K562 (cell line): ENCODE results near the gene UCN. TPM values are rescaled to one million over a fixed set of nuclear protein-coding genes. Genes with fewer than 3 reads are reported as not detected.
A peak's percentile ranks its signal among the peaks of the same experiment; 100 is the strongest.

Source experiments
- CBX1 ChIP-seq: sonication (generic); IDR thresholded peaks from 2 replicates; pipeline ENCODE4 v1.6.1; 2016; ENCODE audit warnings: antibody characterized with exemption, low read depth, mild to moderate bottlenecking
- KAT7 ChIP-seq: sonication (generic); formaldehyde crosslinking; IDR thresholded peaks from 2 replicates; pipeline ENCODE4 v1.8.0; 2022; ENCODE audit warnings: missing genetic modification reagents, mild to moderate bottlenecking, borderline replicate concordance
- MYBL2 ChIP-seq, 2 experiments: fragments of 450-650 bp in 1 of 2; sonication (generic) in 1 of 2; formaldehyde crosslinking in 1 of 2; IDR thresholded peaks; 2 replicates each; pipeline versions ENCODE4 v1.6.1 to v1.8.1; 2017 to 2022; ENCODE audit warnings: borderline replicate concordance in 1 of 2, inconsistent platforms in 1 of 2, low read depth in 1 of 2, mild to moderate bottlenecking in 1 of 2, missing genetic modification reagents in 1 of 2, moderate library complexity in 1 of 2
- NCOA4 ChIP-seq: fragments of 450-650 bp; IDR thresholded peaks from 2 replicates; pipeline ENCODE4 v1.6.1; 2018; ENCODE audit warnings: mild to moderate bottlenecking; ENCODE audit not compliant: partially characterized antibody
- NONO ChIP-seq, 2 experiments: fragments of 200-400 bp in 1 of 2; fragments of 450-650 bp in 1 of 2; formaldehyde crosslinking in 1 of 2; IDR thresholded peaks; 2 replicates each; pipeline ENCODE4 v1.6.1; 2017; ENCODE audit warnings: low read depth in 2 of 2, mild to moderate bottlenecking in 2 of 2, moderate library complexity in 2 of 2, low read length in 1 of 2
- NR2C2 ChIP-seq, 2 experiments: fragments of 200-800 bp in 1 of 2; sonication (Bioruptor generic) in 1 of 2; sonication (generic) in 1 of 2; formaldehyde crosslinking in 1 of 2; IDR thresholded peaks; 2 replicates each; pipeline versions ENCODE4 v1.6.1 to v1.8.0; 2016 to 2022; ENCODE audit warnings: mild to moderate bottlenecking in 1 of 2, missing compliant biosample characterization in 1 of 2, missing genetic modification characterization in 1 of 2, missing genetic modification reagents in 1 of 2
- OTX1 ChIP-seq: fragments of 450-650 bp; formaldehyde crosslinking; IDR thresholded peaks from 2 replicates; pipeline ENCODE4 v1.4.0; 2022; ENCODE audit warnings: mild to moderate bottlenecking
- PHB ChIP-seq: fragments of 250-450 bp; sonication (Bioruptor Pico); IDR thresholded peaks from 2 replicates; pipeline ENCODE4 v1.5.0; 2021
- POLR2AphosphoS2 ChIP-seq: IDR thresholded peaks from 2 replicates; pipeline ENCODE4 v1.6.1; 2012; ENCODE audit warnings: low read length, improper control_type of control experiment
- SAFB ChIP-seq: fragments of 200-400 bp; formaldehyde crosslinking; IDR thresholded peaks from 2 replicates; pipeline ENCODE4 v1.6.1; 2017; ENCODE audit warnings: low read depth, low read length, borderline replicate concordance
- SMAD4 ChIP-seq: fragments of 250-450 bp; sonication (Bioruptor Pico); conservative IDR thresholded peaks from 2 replicates; pipeline ENCODE4 v1.8.0; 2021; ENCODE audit warnings: inconsistent platforms, mild to moderate bottlenecking, moderate library complexity
- SNAPC5 ChIP-seq: fragments of 250-450 bp; sonication (Bioruptor Pico); IDR thresholded peaks from 2 replicates; pipeline ENCODE4 v1.8.0; 2021; ENCODE audit warnings: moderate library complexity, mild to moderate bottlenecking, inconsistent platforms
- TEAD1 ChIP-seq, 2 experiments: fragments of 450-650 bp in 1 of 2; sonication (generic) in 1 of 2; formaldehyde crosslinking; IDR thresholded peaks; 2 replicates each; pipeline versions ENCODE4 v1.4.0 to v1.8.0; 2020 to 2022; ENCODE audit warnings: mild to moderate bottlenecking in 2 of 2, missing genetic modification reagents in 1 of 2
- TFAM ChIP-seq: fragments of 250-450 bp; sonication (Bioruptor Pico); conservative IDR thresholded peaks from 2 replicates; pipeline ENCODE4 v1.5.0; 2021; ENCODE audit warnings: mild to moderate bottlenecking, moderate library complexity
- ZFP36 ChIP-seq: fragments of 150-350 bp; IDR thresholded peaks from 2 replicates; pipeline ENCODE4 v1.6.1; 2018; ENCODE audit warnings: low read length, low read depth; ENCODE audit not compliant: partially characterized antibody
- ZNF408 ChIP-seq: fragments of 250-450 bp; sonication (Bioruptor Pico); IDR thresholded peaks from 2 replicates; pipeline ENCODE4 v1.4.0; 2020; ENCODE audit warnings: low read depth, mild to moderate bottlenecking, moderate library complexity
- polyA plus RNA-seq, 8 experiments: library from polyadenylated mRNA; depleted of rRNA in 4 of 8; stranded (reverse) in 5 of 8; unstranded in 3 of 8; fragments of >200 nt; fragmentation: Nextera tagmentation in 2 of 8; fragmentation: Illumina TruSeq in 1 of 8; extraction: Ambion mirVana in 2 of 8; extraction: Trizol in 1 of 8; gene quantifications; 2 replicates each; pipeline versions ENCODE4 v1.2.1 to v1.2.3, GENCODE V29; 2011 to 2014; ENCODE audit warnings: inconsistent platforms in 1 of 8, missing spikeins in 1 of 8
- total RNA-seq, 7 experiments: library from RNA; depleted of rRNA in 6 of 7; stranded (reverse); fragments of >200 nt in 6 of 7; fragmentation: Illumina TruSeq in 2 of 7; extraction: Trizol in 2 of 7; gene quantifications; 2 replicates each; pipeline versions ENCODE4 v1.2.1 to v1.2.3, GENCODE V29; 2011 to 2021; ENCODE audit warnings: low replicate concordance in 1 of 7
- TF ChIP-seq, protein P1 (sequence below): fragments of 250-450 bp; sonication (Bioruptor Pico); IDR thresholded peaks from 2 replicates; pipeline ENCODE4 v1.5.0; 2021
- TF ChIP-seq, protein P2 (sequence below): fragments of 250-450 bp; sonication (Bioruptor Pico); IDR thresholded peaks from 2 replicates; pipeline ENCODE4 v1.5.0; 2021; ENCODE audit warnings: mild to moderate bottlenecking, borderline replicate concordance
- TF ChIP-seq, protein P3 (sequence below): fragments of 250-450 bp; sonication (Bioruptor Pico); IDR thresholded peaks from 2 replicates; pipeline ENCODE4 v1.8.0; 2021; ENCODE audit warnings: borderline replicate concordance, mild to moderate bottlenecking, moderate library complexity; ENCODE audit not compliant: poor library complexity, severe bottlenecking
- TF ChIP-seq, protein P4 (sequence below): IDR thresholded peaks from 2 replicates; pipeline ENCODE4 v1.6.1; 2014; ENCODE audit warnings: antibody characterized with exemption

UCN gene
- total and polyA plus RNA-seq, 9 of the 15 experiments (the other 6 are each of a cell fraction or from before 2014, with no cell fraction given) = 0.10 to 2.7 (median 0.43) TPM

GRCh38 chr2:27322766-27323595 lies 14.7 kb upstream of the UCN start, which contains the start of gene MPV17 (continued):
- TF ChIP-seq NONO (IDR thresholded peaks at IDR 0.05; ENCODE audit: low read depth in 2 of 2, low read length in 1 of 2) (0 out of 4 replicates have a peak, but pooled peaks of 1 of the 2 experiments have one; percentile 40), PHB (CRISPR knock-in tag) (peak; percentile 89; the same call in 1 of the 2 replicates), TEAD1 (CRISPR knock-in tag; IDR thresholded peaks at IDR 0.05) (0 out of 4 replicates have a peak, but pooled peaks of 1 of the 2 experiments have one; percentile 10), OTX1 (CRISPR knock-in tag) (peak; percentile 71; the same call in 1 of the 2 replicates), NR2C2 (CRISPR knock-in tag; IDR thresholded peaks at IDR 0.05) (no peak), NR2C2 (tag; IDR thresholded peaks at IDR 0.05) (peak; percentile 30; the same call in 1 of the 2 replicates), SAFB (no peak), SMAD4 (0 out of 2 replicates have a peak, but pooled peaks have one; percentile 19), SNAPC5 (CRISPR knock-in tag) (no peak), ZFP36 (no peak), NCOA4 (no peak), POLR2AphosphoS2 (peak; percentile 96), MYBL2 (IDR thresholded peaks at IDR 0.05; ENCODE audit: low read depth) (no peak), MYBL2 (CRISPR knock-in tag; IDR thresholded peaks at IDR 0.05; ENCODE audit: borderline replicate concordance) (no peak), ZNF408 (CRISPR knock-in tag) (no peak), CBX1 (peak; percentile 77; the same call in 1 of the 2 replicates), TFAM (CRISPR knock-in tag) (no peak), KAT7 (0 out of 2 replicates have a peak, but pooled peaks have one; percentile 30)
- TF ChIP-seq, protein P1, sequence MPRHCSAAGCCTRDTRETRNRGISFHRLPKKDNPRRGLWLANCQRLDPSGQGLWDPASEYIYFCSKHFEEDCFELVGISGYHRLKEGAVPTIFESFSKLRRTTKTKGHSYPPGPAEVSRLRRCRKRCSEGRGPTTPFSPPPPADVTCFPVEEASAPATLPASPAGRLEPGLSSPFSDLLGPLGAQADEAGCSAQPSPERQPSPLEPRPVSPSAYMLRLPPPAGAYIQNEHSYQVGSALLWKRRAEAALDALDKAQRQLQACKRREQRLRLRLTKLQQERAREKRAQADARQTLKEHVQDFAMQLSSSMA = no peak; the same call in 1 of the 2 replicates
- TF ChIP-seq, protein P2, sequence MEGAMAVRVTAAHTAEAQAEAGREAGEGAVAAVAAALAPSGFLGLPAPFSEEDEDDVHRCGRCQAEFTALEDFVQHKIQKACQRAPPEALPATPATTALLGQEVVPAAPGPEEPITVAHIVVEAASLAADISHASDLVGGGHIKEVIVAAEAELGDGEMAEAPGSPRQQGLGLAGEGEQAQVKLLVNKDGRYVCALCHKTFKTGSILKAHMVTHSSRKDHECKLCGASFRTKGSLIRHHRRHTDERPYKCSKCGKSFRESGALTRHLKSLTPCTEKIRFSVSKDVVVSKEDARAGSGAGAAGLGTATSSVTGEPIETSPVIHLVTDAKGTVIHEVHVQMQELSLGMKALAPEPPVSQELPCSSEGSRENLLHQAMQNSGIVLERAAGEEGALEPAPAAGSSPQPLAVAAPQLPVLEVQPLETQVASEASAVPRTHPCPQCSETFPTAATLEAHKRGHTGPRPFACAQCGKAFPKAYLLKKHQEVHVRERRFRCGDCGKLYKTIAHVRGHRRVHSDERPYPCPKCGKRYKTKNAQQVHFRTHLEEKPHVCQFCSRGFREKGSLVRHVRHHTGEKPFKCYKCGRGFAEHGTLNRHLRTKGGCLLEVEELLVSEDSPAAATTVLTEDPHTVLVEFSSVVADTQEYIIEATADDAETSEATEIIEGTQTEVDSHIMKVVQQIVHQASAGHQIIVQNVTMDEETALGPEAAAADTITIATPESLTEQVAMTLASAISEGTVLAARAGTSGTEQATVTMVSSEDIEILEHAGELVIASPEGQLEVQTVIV (CRISPR knock-in tag) = no peak
- TF ChIP-seq, protein P3, sequence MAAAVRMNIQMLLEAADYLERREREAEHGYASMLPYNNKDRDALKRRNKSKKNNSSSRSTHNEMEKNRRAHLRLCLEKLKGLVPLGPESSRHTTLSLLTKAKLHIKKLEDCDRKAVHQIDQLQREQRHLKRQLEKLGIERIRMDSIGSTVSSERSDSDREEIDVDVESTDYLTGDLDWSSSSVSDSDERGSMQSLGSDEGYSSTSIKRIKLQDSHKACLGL (CRISPR knock-in tag) = no peak
- TF ChIP-seq, protein P4, sequence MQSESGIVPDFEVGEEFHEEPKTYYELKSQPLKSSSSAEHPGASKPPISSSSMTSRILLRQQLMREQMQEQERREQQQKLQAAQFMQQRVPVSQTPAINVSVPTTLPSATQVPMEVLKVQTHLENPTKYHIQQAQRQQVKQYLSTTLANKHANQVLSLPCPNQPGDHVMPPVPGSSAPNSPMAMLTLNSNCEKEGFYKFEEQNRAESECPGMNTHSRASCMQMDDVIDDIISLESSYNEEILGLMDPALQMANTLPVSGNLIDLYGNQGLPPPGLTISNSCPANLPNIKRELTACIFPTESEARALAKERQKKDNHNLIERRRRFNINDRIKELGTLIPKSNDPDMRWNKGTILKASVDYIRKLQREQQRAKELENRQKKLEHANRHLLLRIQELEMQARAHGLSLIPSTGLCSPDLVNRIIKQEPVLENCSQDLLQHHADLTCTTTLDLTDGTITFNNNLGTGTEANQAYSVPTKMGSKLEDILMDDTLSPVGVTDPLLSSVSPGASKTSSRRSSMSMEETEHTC = peak; percentile 70; the same call in 1 of the 2 replicates
